Liver (tissue), 9 donors: ENCODE results near the gene MLLT6. TPM values are rescaled to one million over a fixed set of nuclear protein-coding genes. Genes with fewer than 3 reads are reported as not detected.

Source experiments
- DNase-seq: peaks from one replicate; pipeline ENCODE4 v3.0.0-alpha.2; 2017; ENCODE audit warnings: low spot score
- H3K27ac ChIP-seq, 2 donors: one replicate each; pipeline ENCODE4 v1.7.0; 2013; ENCODE audit warnings: inconsistent platforms in 2 of 2, low read length in 2 of 2, control low read depth in 1 of 2, low read depth in 1 of 2, mild to moderate bottlenecking in 1 of 2
- H3K27me3 ChIP-seq, 4 donors: one replicate each; pipeline versions ENCODE4 v1.6.1 to v1.7.0; 2013; ENCODE audit warnings: low read length in 3 of 4, inconsistent platforms in 1 of 4, mild to moderate bottlenecking in 1 of 4, moderate library complexity in 1 of 4; ENCODE audit not compliant: control insufficient read depth in 4 of 4, insufficient read depth in 4 of 4
- H3K36me3 ChIP-seq, 4 donors: one replicate each; pipeline versions ENCODE4 v1.6.1 to v1.7.0; 2013; ENCODE audit warnings: low read length in 3 of 4, mild to moderate bottlenecking in 3 of 4, low read depth in 1 of 4, moderate library complexity in 1 of 4; ENCODE audit not compliant: control insufficient read depth in 4 of 4, insufficient read depth in 3 of 4
- H3K4me1 ChIP-seq, 4 donors: one replicate each; pipeline versions ENCODE4 v1.6.1 to v1.7.0; 2013; ENCODE audit warnings: low read length in 3 of 4, mild to moderate bottlenecking in 3 of 4, moderate library complexity in 1 of 4; ENCODE audit not compliant: control insufficient read depth in 4 of 4, insufficient read depth in 4 of 4
- H3K4me3 ChIP-seq, 3 donors: one replicate each; pipeline versions ENCODE4 v1.6.1 to v1.7.0; 2013; ENCODE audit warnings: low read length in 3 of 3, control low read depth in 1 of 3, low read depth in 1 of 3, mild to moderate bottlenecking in 1 of 3
- H3K9ac ChIP-seq, 2 donors: one replicate each; pipeline ENCODE4 v1.7.0; 2013; ENCODE audit warnings: low read length in 2 of 2, mild to moderate bottlenecking in 2 of 2, moderate library complexity in 2 of 2, control low read depth in 1 of 2, low read depth in 1 of 2
- H3K9me3 ChIP-seq, 4 donors: one replicate each; pipeline versions ENCODE4 v1.6.1 to v1.7.0; 2013; ENCODE audit warnings: low read length in 3 of 4; ENCODE audit not compliant: control insufficient read depth in 4 of 4
- CTCF ChIP-seq: fragments of 150-350 bp; IDR thresholded peaks from 2 replicates; pipeline ENCODE4 v1.5.1; 2017; ENCODE audit warnings: improper control_type of control experiment, low read depth, low read length; ENCODE audit not compliant: missing input control
- EGR1 ChIP-seq, 2 donors: IDR thresholded peaks; 2 replicates each; pipeline ENCODE4 v1.6.1; 2016 to 2018; ENCODE audit warnings: antibody characterized with exemption in 2 of 2, low read depth in 2 of 2
- FOXA1 ChIP-seq: IDR thresholded peaks from 2 replicates; pipeline ENCODE4 v1.6.1; 2016; ENCODE audit warnings: antibody characterized with exemption
- FOXA2 ChIP-seq: IDR thresholded peaks from 2 replicates; pipeline ENCODE4 v1.6.1; 2016; ENCODE audit warnings: antibody characterized with exemption
- GABPA ChIP-seq, 2 donors: IDR thresholded peaks in 1 of 2; conservative IDR thresholded peaks in 1 of 2; 2 replicates each; pipeline ENCODE4 v1.6.1; 2016; ENCODE audit warnings: antibody characterized with exemption in 2 of 2, mild to moderate bottlenecking in 1 of 2, moderate library complexity in 1 of 2
- HNF4A ChIP-seq, 2 donors: conservative IDR thresholded peaks; 2 replicates each; pipeline ENCODE4 v1.6.1; 2016; ENCODE audit warnings: antibody characterized with exemption in 2 of 2, mild to moderate bottlenecking in 2 of 2
- HNF4G ChIP-seq: IDR thresholded peaks from 2 replicates; pipeline ENCODE4 v1.6.1; 2016; ENCODE audit warnings: antibody characterized with exemption
- NR2F2 ChIP-seq: IDR thresholded peaks from 2 replicates; pipeline ENCODE4 v1.6.1; 2016; ENCODE audit warnings: antibody characterized with exemption
- RAD21 ChIP-seq, 2 donors: IDR thresholded peaks; 2 replicates each; pipeline ENCODE4 v1.6.1; 2016; ENCODE audit warnings: antibody characterized with exemption in 2 of 2, mild to moderate bottlenecking in 2 of 2
- REST ChIP-seq: IDR thresholded peaks from 2 replicates; pipeline ENCODE4 v1.6.1; 2016; ENCODE audit warnings: antibody characterized with exemption, mild to moderate bottlenecking
- RXRA ChIP-seq, 2 donors: IDR thresholded peaks; 2 replicates each; pipeline ENCODE4 v1.6.1; 2017 to 2018; ENCODE audit warnings: antibody characterized with exemption in 2 of 2, mild to moderate bottlenecking in 1 of 2
- SP1 ChIP-seq: IDR thresholded peaks from 2 replicates; pipeline ENCODE4 v1.6.1; 2018; ENCODE audit warnings: antibody characterized with exemption, mild to moderate bottlenecking
- TAF1 ChIP-seq: conservative IDR thresholded peaks from 2 replicates; pipeline ENCODE4 v1.6.1; 2016; ENCODE audit warnings: antibody characterized with exemption, mild to moderate bottlenecking
- YY1 ChIP-seq: IDR thresholded peaks from 2 replicates; pipeline ENCODE4 v1.6.1; 2016; ENCODE audit warnings: antibody characterized with exemption, mild to moderate bottlenecking
- WGBS: extraction: QIAGEN DNeasy Blood & Tissue Kit; methylation state at CpG from one replicate; pipeline ENCODE4 v1.1.7; 2013; 5-methylcytosine and 5-hydroxymethylcytosine counted together
- polyA plus RNA-seq, 2 donors: library from polyadenylated mRNA; stranded (reverse) in 1 of 2; unstranded in 1 of 2; fragments of 200-250 nt in 1 of 2; fragments of >200 nt in 1 of 2; fragmentation: Nextera tagmentation in 1 of 2; extraction: Ambion mirVana in 1 of 2; gene quantifications; one replicate each; pipeline versions ENCODE4 v1.2.1 to v1.2.3, GENCODE V29; 2013 to 2015
- total RNA-seq, 2 donors: library from RNA; depleted of rRNA; stranded (reverse); fragments of >200 nt; gene quantifications; one replicate each; pipeline ENCODE4 v1.2.3, GENCODE V29; 2014
- TF ChIP-seq, protein P1 (sequence below): IDR thresholded peaks from 2 replicates; pipeline ENCODE4 v1.6.1; 2016; ENCODE audit warnings: antibody characterized with exemption
- TF ChIP-seq, protein P2 (sequence below): IDR thresholded peaks from 2 replicates; pipeline ENCODE4 v1.6.1; 2016; ENCODE audit warnings: antibody characterized with exemption
- donor health status: healthy.
- donor health status: healthy.
- donor health status: healthy.
- donor health status: healthy.
- donor health status: healthy.

Gene MLLT6
- total and polyA plus RNA-seq, 4 donors = 3.3 to 22.8 (median 8.1) TPM

DNA sequence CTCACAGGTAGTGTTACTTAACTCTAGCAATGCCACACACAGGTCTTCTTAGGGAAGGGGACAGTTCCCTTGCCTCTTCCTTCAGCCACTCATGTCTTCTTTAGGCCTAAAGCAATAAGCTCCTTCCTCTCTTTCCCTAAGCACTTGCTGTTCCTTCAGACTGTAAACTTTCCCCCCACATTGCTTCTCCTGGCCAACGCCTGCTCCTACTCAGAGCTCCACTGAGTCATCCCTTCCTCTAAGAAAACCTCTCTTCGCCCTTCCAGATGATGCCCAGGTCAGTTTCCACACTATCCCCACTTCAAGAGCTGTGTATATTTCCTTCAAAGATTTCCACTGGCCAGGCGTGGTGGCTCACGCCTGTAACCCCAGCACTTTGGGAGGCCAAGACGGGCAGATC, 17.8 kb upstream of the MLLT6 start (continued):
- TF ChIP-seq TAF1 (no peak), YY1 (no peak), GABPA (IDR thresholded peaks at IDR 0.05 in 1 of 2, conservative IDR thresholded peaks at IDR 0.05 in 1 of 2) (no peak)
- TF ChIP-seq, protein P1, sequence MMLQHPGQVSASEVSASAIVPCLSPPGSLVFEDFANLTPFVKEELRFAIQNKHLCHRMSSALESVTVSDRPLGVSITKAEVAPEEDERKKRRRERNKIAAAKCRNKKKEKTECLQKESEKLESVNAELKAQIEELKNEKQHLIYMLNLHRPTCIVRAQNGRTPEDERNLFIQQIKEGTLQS = no peak

DNA sequence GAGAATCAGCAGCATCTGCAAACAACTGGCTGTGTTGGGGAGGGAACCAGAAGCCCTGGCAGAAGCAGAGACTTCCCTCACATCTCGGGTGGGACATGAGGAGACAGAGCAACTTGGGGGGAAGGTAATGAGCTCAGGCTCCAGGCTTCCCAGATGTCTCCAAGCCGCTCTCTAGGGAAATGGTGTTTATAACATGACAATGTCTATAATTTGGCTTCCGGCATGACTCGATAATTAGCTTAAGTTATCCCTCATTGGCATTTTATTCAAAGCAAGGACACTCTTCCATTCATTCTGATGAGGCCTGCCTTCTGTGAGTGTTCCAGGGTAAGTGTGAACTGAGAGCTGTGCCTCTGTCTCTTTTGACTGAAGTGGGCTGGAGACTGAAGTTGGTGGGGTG, 14.7 kb upstream of the MLLT6 start:
- no peak for TF ChIP-seq RAD21 (IDR thresholded peaks at IDR 0.05)
- no peak for TF ChIP-seq HNF4A (conservative IDR thresholded peaks at IDR 0.05)
- no peak for TF ChIP-seq YY1
- no peak for TF ChIP-seq FOXA1
- no peak for TF ChIP-seq REST
- no peak for TF ChIP-seq HNF4G
- TF ChIP-seq, protein P2, sequence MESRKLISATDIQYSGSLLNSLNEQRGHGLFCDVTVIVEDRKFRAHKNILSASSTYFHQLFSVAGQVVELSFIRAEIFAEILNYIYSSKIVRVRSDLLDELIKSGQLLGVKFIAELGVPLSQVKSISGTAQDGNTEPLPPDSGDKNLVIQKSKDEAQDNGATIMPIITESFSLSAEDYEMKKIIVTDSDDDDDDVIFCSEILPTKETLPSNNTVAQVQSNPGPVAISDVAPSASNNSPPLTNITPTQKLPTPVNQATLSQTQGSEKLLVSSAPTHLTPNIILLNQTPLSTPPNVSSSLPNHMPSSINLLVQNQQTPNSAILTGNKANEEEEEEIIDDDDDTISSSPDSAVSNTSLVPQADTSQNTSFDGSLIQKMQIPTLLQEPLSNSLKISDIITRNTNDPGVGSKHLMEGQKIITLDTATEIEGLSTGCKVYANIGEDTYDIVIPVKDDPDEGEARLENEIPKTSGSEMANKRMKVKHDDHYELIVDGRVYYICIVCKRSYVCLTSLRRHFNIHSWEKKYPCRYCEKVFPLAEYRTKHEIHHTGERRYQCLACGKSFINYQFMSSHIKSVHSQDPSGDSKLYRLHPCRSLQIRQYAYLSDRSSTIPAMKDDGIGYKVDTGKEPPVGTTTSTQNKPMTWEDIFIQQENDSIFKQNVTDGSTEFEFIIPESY = no peak
- no peak for TF ChIP-seq SP1
- no peak for TF ChIP-seq NR2F2
- no peak for TF ChIP-seq RXRA (IDR thresholded peaks at IDR 0.05)
- TF ChIP-seq, protein P1 = no peak
- TF ChIP-seq FOXA2 = no peak
- TF ChIP-seq GABPA (IDR thresholded peaks at IDR 0.05 in 1 of 2, conservative IDR thresholded peaks at IDR 0.05 in 1 of 2) = no peak
- no peak for TF ChIP-seq EGR1 (IDR thresholded peaks at IDR 0.05; ENCODE audit: low read depth in 2 of 2)
- no peak for TF ChIP-seq CTCF
- no peak overlapping the region for H3K4me3 ChIP-seq
- no peak for DNase-seq
- peaks cover 4 to 11% (median 8%) of the 10 kb centered on the region in 4 donors for H3K4me1 ChIP-seq
- H3K27ac ChIP-seq = no peak overlapping the region
- H3K9ac ChIP-seq = no peak overlapping the region
- WGBS = 92% methylated on average over 4 of the region's 4 CpGs
- H3K9me3 ChIP-seq = no peaks in the 10 kb centered on the region
- no peaks in the 10 kb centered on the region for H3K36me3 ChIP-seq
- no peaks in the 10 kb centered on the region for H3K27me3 ChIP-seq
